Nephron (organoid): ENCODE measurements around the gene SYT13.
"Not testable (repeated sequence)": the region's sequence is repeated elsewhere in the genome, so short reads cannot be mapped to it uniquely, and the experiment has no call there.

ENCODE experiments used
- H3K27ac Mint-ChIP-seq, 3 experiments: 2 replicates each; pipeline ENCODE4 v1.8.0; 2020; ENCODE audit warnings: mixed read lengths in 3 of 3, mild to moderate bottlenecking in 2 of 3, moderate library complexity in 1 of 3
- H3K27me3 Mint-ChIP-seq: 2 replicates; pipeline ENCODE4 v1.8.0; 2021; ENCODE audit warnings: low read depth, mild to moderate bottlenecking, moderate library complexity, mixed read lengths
- H3K36me3 Mint-ChIP-seq: 2 replicates; pipeline ENCODE4 v1.8.0; 2020; ENCODE audit warnings: low read depth, mixed read lengths
- H3K4me1 Mint-ChIP-seq: 2 replicates; pipeline ENCODE4 v1.8.0; 2020; ENCODE audit warnings: mixed read lengths
- H3K4me3 Mint-ChIP-seq, 3 experiments: 2 replicates each; pipeline ENCODE4 v1.8.0; 2020; ENCODE audit warnings: mild to moderate bottlenecking in 3 of 3, mixed read lengths in 3 of 3, moderate library complexity in 2 of 3
- H3K9me3 Mint-ChIP-seq: 2 replicates; pipeline ENCODE4 v1.8.0; 2020; ENCODE audit warnings: mixed read lengths
- CTCF ChIP-seq, 3 experiments: fragments of 200-600 bp; sonication (generic); IDR thresholded peaks; one replicate each; pipeline ENCODE4 v1.5.0; 2021; ENCODE audit warnings: antibody characterized with exemption in 3 of 3; ENCODE audit not compliant: unreplicated experiment in 3 of 3

SYT13 gene

GRCh38 chr11:45300715-45301114 is 14.6 kb upstream of the SYT13 start:
- Mint-ChIP-seq H3K36me3 (no peaks in the 10 kb centered on the region), H3K9me3 (no peaks in the 10 kb centered on the region), H3K27ac (no peak overlapping the region), H3K4me3 (no peak overlapping the region), H3K4me1 (no peaks in the 10 kb centered on the region), H3K27me3 (peaks cover 27% of the 10 kb centered on the region)
- TF ChIP-seq CTCF (IDR thresholded peaks at IDR 0.05; ENCODE audit: unreplicated experiment in 3 of 3), result no peak

GRCh38 chr11:45298718-45299117 is 12.6 kb upstream of the SYT13 start:
- Mint-ChIP-seq H3K9me3 (no peaks in the 10 kb centered on the region), H3K27me3 (peaks cover 21% of the 10 kb centered on the region), H3K4me1 (no peaks in the 10 kb centered on the region), H3K27ac (no peak overlapping the region), H3K4me3 (no peak overlapping the region), H3K36me3 (no peaks in the 10 kb centered on the region)
- TF ChIP-seq CTCF (IDR thresholded peaks at IDR 0.05; ENCODE audit: unreplicated experiment in 3 of 3), result no peak

GRCh38 chr11:45296075-45296474 is 9.9 kb upstream of the SYT13 start:
- H3K27ac Mint-ChIP-seq, result no peak overlapping the region
- no peaks in the 10 kb centered on the region for H3K36me3 Mint-ChIP-seq
- peaks cover 32% of the 10 kb centered on the region for H3K27me3 Mint-ChIP-seq
- TF ChIP-seq CTCF (IDR thresholded peaks at IDR 0.05; ENCODE audit: unreplicated experiment in 3 of 3), result no peak
- H3K4me1 Mint-ChIP-seq, result no peaks in the 10 kb centered on the region
- no peaks in the 10 kb centered on the region for H3K9me3 Mint-ChIP-seq
- no peak overlapping the region for H3K4me3 Mint-ChIP-seq

GRCh38 chr11:45294499-45294898 is 8.4 kb upstream of the SYT13 start:
- H3K36me3 Mint-ChIP-seq, result no peaks in the 10 kb centered on the region
- no peaks in the 10 kb centered on the region for H3K4me1 Mint-ChIP-seq
- no peak overlapping the region for H3K27ac Mint-ChIP-seq
- peaks cover 37% of the 10 kb centered on the region for H3K27me3 Mint-ChIP-seq
- no peak overlapping the region for H3K4me3 Mint-ChIP-seq
- no peak for TF ChIP-seq CTCF (IDR thresholded peaks at IDR 0.05; ENCODE audit: unreplicated experiment in 3 of 3)
- no peaks in the 10 kb centered on the region for H3K9me3 Mint-ChIP-seq

- H3K27me3 Mint-ChIP-seq, result peaks cover 36% of the 10 kb centered on the region
- H3K27ac Mint-ChIP-seq, H3K36me3 Mint-ChIP-seq, H3K4me1 Mint-ChIP-seq, H3K9me3 Mint-ChIP-seq, H3K4me3 Mint-ChIP-seq: not testable (repeated sequence)
- peak; percentile 54 to 64 (median 63) for TF ChIP-seq CTCF (IDR thresholded peaks at IDR 0.05; ENCODE audit: unreplicated experiment in 3 of 3)
These were observed 7.5 kb upstream of the SYT13 start for GRCh38 chr11:45293566-45294192.

GRCh38 chr11:45290586-45290985 is 4.4 kb upstream of the SYT13 start:
- Mint-ChIP-seq H3K27ac (no peak overlapping the region), H3K36me3 (no peaks in the 10 kb centered on the region), H3K4me1 (peaks cover 1% of the 10 kb centered on the region), H3K27me3 (peaks cover 60% of the 10 kb centered on the region), H3K9me3 (no peaks in the 10 kb centered on the region), H3K4me3 (no peak overlapping the region)
- TF ChIP-seq CTCF (IDR thresholded peaks at IDR 0.05; ENCODE audit: unreplicated experiment in 3 of 3), result no peak
